HG02885 (cell line): ENCODE data around the gene UBE4B.

Experiments
- ATAC-seq: cut with Tn5 transposase; IDR thresholded peaks from one replicate; pipeline ENCODE4 v1.9.1; 2021; ENCODE audit warnings: mild to moderate bottlenecking; ENCODE audit not compliant: unreplicated experiment, poor library complexity

UBE4B gene

DNA sequence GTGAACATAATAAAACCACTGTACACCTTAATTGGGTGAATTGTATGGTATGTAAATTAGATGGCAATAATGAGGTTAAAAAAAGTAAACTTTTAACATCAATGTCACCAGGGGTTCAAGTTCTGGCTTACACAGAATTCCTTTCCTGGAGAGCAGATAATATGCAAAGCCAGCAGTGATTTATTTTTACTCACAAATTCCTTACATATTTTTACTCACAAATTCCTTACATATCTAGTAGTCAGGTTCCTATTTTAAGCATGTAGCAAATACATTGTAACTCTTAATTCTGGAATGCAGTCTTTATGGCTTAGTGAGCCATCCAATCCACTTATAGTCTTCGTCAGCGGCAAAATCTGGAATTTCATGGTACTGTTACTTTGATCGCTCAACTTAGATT lies 1.3 kb upstream of the UBE4B start:
- no peak for ATAC-seq

DNA sequence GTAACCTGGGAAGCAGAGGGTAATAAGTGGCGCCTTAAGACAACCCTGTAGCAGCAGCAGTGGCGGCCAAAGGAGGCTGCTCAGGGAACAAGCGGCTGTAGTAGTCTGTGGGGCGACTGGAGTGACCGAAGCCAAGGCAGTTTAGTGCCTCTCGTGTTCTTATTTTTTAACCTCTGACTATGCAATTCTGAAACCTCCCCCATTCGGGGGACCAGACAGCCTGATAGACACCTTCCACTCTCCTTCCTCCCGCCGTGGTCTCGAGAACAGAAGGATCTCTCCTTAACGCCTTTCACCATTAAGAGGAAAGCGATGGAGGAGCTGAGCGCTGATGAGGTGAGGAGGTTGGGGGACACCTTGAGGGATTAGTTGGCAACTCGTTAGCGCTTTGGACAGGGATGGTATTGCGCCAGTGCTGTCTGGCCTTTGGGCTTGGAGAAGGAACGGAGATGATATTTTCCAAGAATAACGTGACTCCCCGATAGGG lies 644 bp downstream of the UBE4B start:
- peak; percentile 18 for ATAC-seq

DNA sequence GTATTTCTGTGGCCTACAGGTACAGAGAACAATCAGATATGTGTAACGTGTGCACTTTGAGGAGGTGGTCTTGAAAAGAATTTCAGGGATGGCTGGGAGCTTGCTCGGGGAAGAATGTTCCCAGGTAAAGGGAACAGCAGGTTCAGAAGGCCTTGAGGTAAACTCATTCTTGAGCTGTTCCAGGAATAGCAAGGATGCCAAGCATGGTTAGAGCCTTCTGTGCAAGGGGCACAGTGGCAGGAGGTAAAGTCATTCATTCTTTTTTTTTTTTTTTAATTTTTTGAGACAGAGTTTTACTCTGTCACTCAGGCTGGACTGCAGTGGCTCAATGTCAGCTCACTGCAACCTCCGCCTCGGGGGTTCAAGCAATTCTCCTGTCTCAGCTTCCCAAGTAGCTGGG lies 10.0 kb downstream of the UBE4B start:
- ATAC-seq, result no peak

DNA sequence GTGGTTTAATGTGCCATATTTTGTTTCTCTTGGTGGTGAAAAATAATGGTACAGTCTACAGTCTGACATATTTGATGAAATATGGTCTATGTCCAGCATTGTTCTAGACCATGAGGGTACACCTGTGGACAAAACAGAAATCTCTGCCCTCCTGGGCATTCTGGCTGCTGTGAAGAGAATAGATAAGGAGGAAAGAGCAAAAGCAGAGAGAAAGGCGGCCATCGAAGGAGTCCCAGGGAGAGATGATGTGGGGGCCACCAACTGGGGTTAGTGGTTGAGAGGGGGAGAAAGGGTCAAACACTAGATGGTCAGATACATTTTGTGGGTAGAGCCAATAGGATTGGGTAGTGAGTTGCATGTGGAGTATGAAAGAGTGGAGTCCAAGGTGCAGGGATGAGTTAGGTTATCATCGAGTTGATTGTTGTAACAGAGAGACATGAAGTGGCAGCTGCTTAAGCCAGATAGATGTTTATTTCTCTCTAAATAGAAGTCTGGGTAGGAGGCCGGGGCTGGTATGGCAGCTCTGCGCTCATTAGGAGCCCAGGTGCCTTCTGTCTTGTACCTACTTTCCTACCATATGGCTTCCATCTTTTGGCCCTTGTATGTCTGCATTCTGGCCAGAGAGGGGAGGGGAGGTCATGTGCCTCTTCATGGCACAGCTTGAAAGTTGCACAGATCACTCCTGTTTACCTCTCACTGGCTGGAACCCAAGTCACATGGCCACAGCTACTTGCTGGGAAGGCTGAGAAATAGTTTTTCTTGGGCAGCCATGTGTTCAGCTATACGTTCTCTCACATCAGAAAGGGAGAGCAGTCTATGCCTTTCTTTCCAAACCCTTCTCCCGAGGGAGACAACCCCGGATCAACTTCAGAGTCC lies 13.0 kb downstream of the UBE4B start:
- ATAC-seq, result no peak

DNA sequence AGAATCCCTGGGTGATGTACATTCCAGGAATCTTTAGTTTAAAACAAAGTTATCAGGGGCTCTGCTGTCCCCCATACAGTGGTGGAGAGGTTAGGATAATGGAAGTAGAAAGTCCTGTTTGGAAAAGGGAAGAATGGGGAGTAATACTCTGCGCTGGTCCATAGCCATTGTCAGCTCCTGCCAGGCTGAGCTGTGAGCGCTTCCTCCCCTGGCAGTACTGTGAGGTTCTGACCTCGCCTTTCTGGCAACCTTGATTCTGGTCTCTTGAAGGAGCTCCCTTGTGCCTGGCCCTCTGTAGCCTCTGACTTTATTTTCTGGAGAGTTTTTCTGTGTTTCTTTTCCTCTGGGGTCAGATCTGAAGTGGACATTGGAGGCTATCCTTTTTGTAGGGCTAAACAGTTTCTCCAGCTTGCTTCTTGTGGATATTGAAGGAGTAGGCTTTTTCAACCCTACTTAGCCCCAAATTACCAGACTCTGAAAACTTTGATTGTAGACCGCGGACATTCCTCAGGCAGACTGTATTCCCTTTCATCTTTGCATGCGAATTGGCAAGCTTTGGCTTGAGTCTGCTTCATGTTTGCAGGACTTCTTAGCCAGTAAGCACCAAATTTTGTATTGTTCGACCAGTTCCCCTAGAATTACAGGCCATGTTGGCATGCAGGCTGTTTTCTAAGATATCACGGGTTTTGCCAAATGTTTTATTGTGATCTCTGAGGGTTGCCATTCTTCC lies 13.8 kb downstream of the UBE4B start:
- no peak for ATAC-seq

DNA sequence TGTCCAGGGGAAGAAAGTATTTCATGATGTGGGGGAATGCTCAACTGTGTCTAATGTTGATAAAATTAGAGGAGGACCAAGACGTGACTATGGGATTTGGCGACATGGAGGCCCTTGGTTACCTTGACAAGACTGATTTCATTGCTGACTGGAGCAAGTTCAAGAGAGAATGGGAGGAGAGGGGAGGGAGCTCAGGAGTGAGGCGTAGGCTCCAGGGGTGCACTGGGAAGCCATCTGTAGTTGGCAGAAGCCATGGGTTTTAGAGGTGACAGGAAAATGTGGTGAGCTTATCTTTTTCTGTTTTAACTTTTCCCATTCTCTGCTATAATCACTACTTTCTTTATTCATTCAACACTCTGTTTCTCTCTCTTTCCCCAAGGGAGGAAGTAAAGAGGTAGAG lies 15.8 kb downstream of the UBE4B start:
- ATAC-seq, result no peak

DNA sequence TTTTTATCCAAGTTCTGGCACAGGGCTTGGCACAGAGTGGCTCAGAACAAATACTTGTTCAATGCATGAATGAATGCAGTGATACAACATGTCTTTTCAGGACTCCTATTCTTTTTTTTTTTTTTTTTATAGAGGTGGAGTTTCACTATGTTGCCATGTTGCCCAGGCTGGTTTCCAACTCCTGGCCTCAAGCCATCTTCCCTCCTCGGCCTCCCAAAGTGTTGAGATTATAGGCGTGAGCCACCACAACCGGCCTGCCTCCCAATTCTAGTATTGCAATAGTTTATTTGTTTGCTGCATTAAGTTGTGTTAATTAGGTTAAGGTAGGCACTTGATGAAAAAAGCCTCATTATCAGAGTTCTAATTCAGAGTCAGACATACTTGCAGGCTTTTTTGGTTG lies 17.9 kb downstream of the UBE4B start:
- no peak for ATAC-seq

DNA sequence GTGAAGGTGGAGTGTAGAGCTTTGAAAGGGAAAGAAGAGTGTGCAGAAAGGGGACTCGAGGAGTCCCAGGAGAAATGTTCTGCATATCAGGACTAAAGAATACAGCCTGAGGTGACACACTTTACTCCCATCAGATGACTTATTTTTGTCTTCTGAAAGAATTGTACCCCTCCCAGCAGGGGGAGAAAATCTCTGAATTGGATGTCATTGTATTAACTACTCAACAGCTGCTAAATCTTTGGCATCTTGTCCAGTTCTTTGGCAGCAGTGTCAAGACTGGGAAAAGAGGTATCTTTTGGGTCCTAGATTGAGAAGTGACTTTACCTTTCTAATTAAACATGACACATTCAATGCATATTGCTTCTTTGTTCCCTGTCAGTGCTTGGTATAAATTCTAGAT lies 18.9 kb downstream of the UBE4B start:
- ATAC-seq, result no peak

DNA sequence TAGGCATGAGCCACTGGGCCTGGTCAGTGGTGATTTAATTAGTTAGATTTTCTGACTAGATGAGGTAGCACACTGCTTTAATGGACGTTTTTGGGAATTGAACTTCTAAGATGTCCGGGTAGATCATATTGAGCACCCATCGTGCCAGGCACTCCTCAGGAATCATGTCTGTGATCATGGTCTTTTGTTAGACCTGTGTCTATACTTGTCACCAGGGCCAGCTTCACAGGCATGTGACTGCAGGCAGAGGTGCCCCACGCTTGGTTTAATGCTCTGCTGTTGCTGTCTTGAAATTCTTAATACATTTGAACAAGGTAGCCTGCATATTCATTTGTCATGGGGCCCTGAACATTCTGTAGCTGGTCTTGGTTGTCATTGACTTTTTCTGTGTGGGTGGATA lies 19.6 kb downstream of the UBE4B start:
- ATAC-seq, result no peak

DNA sequence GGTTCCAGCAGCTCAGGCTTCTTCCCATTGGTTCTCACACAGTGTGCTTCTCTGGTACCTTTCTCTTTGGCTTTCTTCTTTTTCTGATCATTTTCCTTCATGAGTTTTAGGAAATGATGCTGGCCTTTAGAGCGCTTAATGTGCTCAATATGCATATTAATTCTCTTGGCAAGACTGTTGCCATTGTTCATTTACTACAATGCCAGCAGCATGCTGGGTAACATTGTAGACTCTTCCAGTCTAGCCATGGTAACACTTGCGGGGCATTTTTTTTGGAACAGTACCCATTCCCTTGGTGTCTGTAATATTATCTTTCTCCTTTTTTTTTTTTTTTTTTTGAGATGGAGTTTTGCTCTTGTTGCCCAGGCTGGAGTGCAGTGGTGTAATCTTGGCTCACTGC lies 21.7 kb downstream of the UBE4B start:
- ATAC-seq, result no peak

DNA sequence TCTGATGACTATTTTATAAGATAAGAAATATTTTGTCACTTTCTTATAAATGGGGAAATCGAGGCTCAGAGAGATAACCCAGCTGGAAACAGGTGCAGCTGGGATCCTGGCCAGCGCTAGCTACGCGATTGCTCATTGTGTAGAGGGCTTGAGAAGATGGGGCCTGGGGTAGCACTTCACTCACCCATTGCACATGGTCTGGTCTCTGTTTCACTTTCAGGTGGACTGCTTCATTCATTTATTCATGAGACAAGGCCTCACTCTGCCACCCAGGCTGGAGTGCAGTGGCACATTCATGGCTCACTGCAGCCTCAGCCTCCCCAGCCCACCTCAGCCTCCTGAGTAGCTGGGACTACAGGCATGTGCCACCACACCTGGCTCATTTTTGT lies 23.8 kb downstream of the UBE4B start:
- no peak for ATAC-seq

DNA sequence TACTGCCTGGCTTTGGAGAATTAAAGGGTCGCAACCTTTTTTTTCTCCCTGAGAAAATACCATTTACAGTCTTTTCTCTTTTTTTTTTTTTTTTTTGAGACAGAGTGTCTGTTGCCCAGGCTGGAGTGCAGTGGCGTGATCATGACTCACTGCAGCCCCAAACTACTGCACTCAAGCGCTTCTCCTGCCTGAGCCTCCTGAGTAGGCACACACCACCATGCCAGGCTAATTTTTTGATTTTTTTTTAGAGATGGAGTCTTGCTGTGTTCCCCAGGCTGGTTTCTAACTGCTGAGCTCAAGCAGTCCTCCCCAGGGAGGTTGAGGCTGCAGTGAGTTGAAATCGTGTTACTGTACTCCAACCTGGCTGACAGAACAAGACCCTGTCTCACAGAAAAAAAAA lies 24.6 kb downstream of the UBE4B start:
- no peak for ATAC-seq

DNA sequence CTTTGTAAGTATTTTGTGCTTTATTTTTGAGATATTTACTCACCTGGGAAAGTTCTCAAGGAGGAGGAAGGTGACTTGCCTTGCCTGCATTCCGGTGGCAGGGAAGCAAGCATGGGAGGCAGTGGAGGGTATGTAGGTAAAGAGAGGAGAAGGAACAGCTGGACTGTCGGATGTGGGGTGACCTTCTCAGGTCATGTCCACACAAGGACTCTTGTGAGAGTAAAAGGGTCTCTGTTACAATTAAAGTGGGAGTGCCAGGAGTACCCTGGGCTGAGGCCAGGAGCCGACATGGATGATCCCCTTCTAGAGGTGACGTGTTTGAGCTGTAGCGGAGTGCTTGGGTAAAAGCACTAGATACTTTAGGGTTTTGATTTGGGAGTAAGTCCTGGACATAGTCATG lies 25.0 kb downstream of the UBE4B start:
- ATAC-seq, result no peak

DNA sequence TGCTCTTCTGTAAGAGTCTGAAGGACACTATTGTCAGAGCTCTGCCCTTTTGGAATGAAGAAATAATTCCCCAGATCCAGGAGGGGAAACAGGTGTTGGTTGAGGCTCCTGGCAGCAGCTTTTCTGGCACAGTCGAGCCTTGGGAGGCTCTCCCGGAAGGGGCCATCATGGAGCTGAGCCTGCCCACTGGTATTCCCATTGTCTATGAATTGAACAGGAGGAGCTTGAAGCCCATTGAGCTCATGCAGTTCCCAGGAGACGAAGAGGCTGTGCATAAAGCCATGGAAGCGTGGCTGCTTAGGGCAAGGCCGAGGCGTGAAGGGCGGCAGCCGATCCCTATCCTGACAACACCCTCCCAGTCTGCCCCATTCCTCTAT lies 26.6 kb downstream of the UBE4B start:
- ATAC-seq, result no peak

DNA sequence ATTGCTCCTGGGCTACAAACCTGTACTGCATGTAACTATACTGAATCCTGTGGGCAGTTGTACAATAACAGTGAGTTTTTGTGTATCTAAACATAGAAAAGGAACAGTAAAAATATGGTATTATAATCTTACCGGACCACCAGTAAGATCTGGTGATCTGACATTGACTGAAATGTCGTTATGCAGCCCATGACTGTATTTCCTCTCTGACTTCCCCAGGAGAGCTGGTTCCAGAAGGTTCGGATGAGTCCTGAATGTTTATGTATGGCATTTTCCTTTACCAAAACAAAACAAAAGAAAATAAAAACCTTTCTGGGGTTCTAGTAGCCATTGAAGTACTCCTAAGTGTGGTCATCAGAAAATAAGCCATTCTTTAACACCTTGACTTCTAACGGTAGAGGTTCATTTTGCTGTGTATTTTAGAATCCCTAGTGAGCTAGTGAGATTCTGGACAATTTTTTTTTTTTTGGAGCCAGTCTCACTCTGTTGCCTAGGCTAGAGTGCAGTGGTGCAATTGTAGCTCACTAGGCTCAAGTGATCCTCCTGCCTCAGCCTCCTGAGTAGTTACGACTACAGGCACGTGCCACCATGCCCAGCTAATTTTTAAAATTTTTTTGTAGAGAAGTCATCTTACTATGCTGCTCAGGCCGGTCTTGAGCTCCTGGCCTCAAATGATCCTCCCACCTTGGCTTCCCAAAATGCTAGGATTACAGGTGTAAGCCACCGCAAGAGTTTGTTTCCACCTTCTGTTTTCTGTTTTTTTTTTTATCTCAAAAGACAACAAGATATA lies 27.7 kb downstream of the UBE4B start:
- no peak for ATAC-seq

DNA sequence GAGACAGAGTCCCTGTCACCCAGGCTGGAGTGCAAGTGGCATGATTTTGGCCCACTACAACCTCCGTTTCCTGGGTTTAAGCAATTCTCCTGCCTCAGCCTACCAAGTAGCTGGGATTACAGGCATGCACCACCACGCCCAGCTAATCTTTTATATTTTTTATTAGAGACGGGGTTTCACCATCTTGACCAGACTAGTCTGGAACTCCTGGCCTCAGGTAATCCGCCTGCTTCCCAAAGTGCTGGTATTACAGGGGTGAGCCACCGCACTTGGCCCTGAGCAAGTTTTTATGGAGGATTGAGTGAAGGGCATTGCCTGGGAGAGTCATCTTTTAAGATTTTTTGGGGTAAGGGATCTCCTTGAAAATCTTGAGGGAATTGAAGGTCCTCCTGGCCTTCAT lies 28.5 kb downstream of the UBE4B start:
- no peak for ATAC-seq

DNA sequence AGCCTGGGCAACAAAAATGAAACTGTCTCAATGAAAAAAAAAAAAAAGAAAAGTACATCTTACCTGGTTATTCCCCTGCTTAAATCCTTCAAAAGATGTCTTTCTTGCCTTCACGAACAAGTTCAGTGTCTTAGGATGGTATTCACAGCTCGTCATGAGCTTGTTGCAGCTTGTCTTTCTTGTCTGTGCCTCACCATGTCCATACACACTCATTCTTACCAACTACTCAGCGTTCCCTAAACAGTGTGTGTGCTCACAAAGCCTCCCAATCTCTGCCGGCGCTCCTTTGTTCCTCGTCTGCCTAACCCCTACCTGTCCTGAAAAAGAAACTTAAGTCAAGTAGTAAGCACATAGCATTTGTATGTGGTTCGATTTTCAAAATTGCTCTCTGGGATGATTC lies 31.1 kb downstream of the UBE4B start:
- no peak for ATAC-seq

DNA sequence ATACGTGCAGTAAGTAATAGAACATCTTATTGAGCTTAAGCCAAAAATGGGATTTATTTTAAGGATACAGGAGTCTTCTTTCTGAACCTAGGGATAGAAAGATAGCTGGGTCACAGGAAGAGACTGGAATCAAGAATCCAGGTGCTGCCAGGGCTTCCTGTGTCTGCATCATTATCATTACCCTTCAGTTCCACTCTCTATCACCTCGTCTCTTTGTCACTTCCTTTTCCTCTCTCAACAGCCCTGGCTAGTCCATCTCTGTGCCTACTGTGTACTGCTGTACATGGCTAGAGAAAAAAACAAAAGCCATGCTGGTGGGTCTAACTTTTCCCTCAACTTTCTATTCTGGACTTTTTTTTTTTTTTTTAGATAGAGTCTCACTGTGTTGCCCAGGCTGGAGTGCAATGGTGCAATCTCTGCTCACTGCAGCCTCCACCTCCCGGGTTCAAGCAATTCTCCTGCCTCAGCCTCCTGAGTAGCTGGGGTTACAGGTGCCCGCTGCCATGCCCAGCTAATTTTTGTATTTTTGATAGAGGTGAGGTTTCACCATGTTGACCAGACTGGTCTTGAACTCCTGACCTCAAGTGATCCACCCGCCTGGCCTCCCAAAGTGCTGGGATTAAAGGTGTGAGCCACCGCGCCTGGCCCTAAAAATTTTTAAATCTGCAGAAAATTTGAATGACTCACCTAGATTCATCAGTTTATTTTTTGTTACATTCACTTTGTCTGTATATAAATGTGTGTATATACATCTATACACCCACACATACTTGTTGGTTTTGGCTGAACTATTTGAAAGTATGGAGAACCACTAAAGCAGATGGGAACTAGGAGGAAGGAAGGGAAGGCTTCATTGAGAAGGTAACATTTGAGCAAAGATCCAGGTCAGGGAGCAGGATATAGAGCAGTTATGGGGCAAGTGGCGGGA lies 31.9 kb downstream of the UBE4B start:
- no peak for ATAC-seq

DNA sequence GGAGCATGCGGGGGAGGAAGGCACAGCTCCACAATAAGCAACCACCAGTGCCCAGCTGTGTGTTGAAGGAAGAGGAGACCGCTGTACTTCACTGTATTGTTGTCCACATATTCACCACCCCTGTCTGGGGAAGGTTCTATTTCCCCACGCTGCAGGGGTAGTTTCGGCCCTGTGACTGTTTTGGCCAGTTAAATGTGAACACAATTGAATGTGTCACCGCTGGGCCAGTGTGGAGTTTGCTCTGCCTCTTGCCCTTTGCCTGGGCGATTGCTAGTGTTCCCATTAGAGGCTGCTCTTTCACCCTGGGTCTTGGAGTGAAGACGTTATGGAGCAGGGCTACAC lies 32.6 kb downstream of the UBE4B start:
- no peak for ATAC-seq

DNA sequence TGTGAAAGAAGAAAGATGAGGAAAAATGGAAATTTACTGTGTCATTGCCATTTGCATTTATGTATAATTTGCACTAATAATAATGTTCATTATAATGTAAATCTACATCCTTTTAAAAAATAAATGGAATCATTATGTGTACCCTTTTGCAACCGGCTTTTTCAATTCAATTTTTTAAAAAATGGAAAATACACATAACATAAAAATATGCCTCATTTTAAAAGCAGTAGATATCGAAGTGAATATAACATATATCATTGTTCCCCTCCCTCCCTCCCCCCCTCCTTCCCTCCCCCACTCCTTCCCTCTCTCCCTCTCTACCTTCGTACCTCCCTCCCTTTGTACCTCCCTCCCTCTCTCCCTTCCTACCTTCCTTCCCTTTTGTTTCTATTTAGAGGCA lies 33.0 kb downstream of the UBE4B start:
- no peak for ATAC-seq
